ENCODE measurements around the gene ABCA6.
"Not testable (repeated sequence)": the region's sequence is repeated elsewhere in the genome, so short reads cannot be mapped to it uniquely, and the experiment has no call there.

ABCA6 gene

DNA sequence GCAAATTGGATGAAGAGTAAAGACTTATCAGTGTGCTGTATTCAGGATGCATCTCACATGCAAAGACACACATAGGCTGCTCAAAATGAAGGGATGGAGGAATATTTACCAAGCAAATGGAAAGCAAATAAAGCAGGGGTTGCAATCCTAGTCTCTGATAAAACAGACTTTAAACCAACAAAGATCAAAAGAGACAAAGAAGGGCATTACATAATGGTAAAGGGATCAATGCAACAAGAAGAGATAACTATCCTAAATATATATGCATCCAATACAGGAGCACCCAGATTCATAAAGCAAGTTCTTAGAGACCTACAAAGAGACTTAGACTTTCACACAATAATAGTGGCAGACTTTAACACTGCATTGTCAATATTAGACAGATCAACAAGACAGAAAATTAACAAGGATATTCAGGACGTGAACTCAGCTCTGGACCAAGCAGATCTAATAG is 68.9 kb downstream of the ABCA6 start:
- not testable (repeated sequence) for ATAC-seq (ENCODE audit: low read depth); H3K27me3 Mint-ChIP-seq; H3K27ac Mint-ChIP-seq; H3K4me3 Mint-ChIP-seq; DNase-seq (ENCODE audit: low spot score in 2 of 2)
- H3K9me3 Mint-ChIP-seq, result peaks cover 19% of the 10 kb centered on the region
- H3K36me3 Mint-ChIP-seq, result peaks cover 17% of the 10 kb centered on the region
- H3K4me1 Mint-ChIP-seq, result peaks cover 11% of the 10 kb centered on the region

DNA sequence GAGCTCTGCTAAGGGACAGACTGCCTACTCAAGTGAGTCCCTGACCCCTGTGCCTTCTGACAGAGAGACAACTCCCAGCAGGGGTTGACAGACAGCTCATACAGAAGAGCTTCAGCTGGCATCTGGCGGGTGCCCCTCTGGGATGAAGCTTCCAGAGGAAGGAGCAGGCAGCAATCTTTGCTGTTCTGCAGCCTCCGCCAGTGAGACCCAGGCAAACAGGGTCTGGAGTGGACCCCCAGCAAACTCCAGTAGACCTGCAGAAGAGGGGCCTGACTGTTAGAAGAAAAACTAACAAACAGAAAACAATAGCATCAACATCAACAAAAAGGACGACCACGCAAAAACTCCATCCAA is 70.5 kb downstream of the ABCA6 start:
- ATAC-seq (ENCODE audit: low read depth); H3K27me3 Mint-ChIP-seq; DNase-seq (ENCODE audit: low spot score in 2 of 2); H3K4me3 Mint-ChIP-seq: not testable (repeated sequence)
- H3K27ac Mint-ChIP-seq, result peak overlapping the region; percentile 81
- H3K36me3 Mint-ChIP-seq, result peaks cover 17% of the 10 kb centered on the region
- H3K4me1 Mint-ChIP-seq, result peaks cover 17% of the 10 kb centered on the region
- peaks cover 17% of the 10 kb centered on the region for H3K9me3 Mint-ChIP-seq

DNA sequence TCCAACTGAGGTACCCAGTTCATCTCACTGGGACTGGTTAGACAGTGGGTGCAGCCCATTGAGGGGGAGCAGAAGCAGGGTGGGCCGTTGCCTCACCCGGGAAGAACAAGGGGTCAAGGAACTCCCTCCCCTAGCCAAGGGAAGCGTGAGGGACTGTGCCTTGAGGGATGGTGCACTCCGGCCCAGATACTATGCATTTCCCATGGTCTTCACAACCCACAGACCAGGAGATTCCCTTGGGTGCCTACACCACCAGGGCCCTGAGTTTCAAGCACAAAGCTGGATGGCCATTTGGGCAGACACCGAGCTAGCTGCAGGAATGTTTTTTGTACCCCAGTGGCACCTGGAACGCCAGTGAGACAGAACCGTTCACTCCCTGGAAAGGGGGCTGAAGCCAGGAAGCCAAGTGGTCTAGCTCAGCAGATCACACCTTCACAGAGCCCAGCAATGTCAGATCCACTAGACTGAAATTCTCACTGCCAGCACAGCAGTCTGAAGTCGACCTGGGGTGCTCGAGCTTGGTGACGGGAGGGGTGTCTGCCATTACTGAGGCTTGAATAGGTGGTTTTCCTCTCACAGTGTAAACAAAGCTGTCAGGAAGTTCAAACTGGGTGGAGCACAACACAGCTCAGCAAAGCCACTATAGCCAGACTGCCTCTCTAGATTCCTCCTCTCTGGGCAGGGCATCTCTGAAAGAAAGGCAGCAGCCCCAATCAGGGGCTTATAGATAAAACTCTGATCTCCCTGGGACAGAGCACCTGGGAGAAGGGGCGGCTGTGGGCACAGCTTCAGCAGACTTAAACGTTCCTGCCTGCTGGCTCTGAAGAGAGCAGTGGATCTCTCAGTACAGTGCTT is 71.1 kb downstream of the ABCA6 start:
- DNase-seq (ENCODE audit: low spot score in 2 of 2); H3K27me3 Mint-ChIP-seq: not testable (repeated sequence)
- Mint-ChIP-seq H3K36me3 (peaks cover 17% of the 10 kb centered on the region), H3K4me1 (peaks cover 17% of the 10 kb centered on the region), H3K4me3 (peak overlapping the region; percentile 63), H3K9me3 (peaks cover 17% of the 10 kb centered on the region), H3K27ac (peak overlapping the region; percentile 81)
- ATAC-seq (ENCODE audit: low read depth), result peak; percentile 49

DNA sequence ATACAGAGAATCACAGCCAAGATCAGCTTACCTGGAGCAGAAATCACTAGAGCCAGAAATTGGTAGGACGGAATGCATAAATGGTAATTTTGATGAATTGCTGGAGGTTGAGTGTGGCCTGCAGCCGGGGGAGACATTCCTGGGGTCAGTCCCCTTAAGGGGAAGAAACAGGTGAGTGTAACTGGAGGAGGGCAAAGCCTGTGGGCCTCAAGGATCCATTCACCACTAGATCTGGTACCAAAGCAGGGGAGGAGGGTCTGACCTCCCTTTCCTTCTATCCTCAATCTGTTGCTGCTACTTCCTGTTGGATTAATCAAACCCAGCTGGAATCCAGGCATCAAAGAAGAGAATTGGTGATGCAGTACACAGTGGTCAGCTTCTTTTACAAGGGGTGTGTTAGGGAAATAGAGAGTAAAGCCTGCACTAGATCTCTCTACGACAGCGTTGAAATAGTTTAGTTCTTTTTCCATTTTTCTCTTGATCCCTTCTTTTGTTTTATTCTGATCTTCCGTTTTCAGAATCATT is 72.4 kb downstream of the ABCA6 start:
- DNase-seq (ENCODE audit: low spot score in 2 of 2) (no peak), ATAC-seq (ENCODE audit: low read depth) (no peak)
- H3K9me3 Mint-ChIP-seq, result peaks cover 16% of the 10 kb centered on the region
- peaks cover 17% of the 10 kb centered on the region for H3K36me3 Mint-ChIP-seq
- peaks cover 17% of the 10 kb centered on the region for H3K4me1 Mint-ChIP-seq
- no peaks in the 10 kb centered on the region for H3K27me3 Mint-ChIP-seq
- no peak overlapping the region for H3K4me3 Mint-ChIP-seq
- no peak overlapping the region for H3K27ac Mint-ChIP-seq

DNA sequence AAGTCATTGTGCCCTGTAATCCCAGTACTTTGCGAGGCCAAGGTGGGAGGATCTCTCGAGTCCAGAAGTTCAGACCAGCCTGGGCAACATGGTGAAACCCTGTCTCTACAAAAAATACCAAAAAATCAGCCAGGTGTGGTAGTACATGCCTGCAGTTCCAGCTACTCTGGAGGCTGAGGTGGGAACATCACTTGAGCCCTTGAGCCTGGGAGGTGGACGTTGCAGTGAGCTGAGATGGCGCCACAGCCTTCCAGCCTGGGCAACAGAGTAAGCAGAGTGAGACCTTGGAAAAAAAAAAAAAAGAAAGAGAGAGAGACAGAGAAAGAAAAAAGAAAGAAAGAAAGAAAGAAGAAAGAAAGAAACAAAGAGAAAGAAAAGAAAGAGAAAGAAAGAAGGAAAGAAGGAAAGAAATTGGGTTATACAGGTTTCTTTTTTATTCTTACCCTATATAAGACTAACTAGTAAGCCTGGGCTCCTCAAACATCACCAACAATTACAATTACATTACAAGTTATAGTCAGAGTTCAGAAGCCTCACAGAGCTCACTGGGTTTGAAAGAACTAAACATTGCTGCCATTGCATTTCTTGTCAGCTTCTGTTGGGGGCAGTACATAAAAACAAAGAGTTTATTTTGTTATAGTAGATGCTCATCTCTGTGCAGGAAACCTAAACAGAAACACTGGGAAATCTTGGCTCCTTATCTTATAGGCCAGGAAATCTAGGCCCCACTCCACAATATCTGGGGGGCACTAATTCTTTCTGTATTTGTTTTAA is 74.2 kb downstream of the ABCA6 start:
- peaks cover 19% of the 10 kb centered on the region for H3K4me1 Mint-ChIP-seq
- H3K36me3 Mint-ChIP-seq, result peaks cover 8% of the 10 kb centered on the region
- H3K9me3 Mint-ChIP-seq, result peaks cover 6% of the 10 kb centered on the region
- DNase-seq (ENCODE audit: low spot score in 2 of 2), result no peak
- no peak overlapping the region for H3K4me3 Mint-ChIP-seq
- ATAC-seq (ENCODE audit: low read depth), result no peak
- H3K27ac Mint-ChIP-seq, result no peak overlapping the region
- peaks cover 1% of the 10 kb centered on the region for H3K27me3 Mint-ChIP-seq

DNA sequence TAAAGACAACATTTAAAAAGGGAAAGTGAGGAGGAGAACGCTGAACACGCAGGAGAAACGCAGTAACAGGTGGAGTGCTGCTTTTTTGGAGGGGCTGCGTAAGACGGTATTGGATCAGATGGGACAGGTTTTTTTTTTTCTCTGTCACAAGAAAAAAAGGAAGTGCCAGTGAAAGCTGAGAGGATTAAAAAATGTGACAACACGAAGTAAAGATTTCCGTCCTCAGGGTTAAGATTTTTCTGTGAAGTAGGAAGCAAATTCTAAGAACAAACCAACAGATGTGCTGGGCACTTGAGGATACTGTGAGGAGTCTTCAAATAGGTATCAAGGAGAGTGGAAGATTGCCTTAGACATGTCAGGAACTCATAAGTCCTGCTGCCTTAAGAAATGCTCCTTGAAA is 75.2 kb downstream of the ABCA6 start:
- DNase-seq (ENCODE audit: low spot score in 2 of 2), result no peak
- peaks cover 1% of the 10 kb centered on the region for H3K27me3 Mint-ChIP-seq
- peak overlapping the region; percentile 54 for H3K4me3 Mint-ChIP-seq
- H3K36me3 Mint-ChIP-seq, result peaks cover 3% of the 10 kb centered on the region
- H3K9me3 Mint-ChIP-seq, result no peaks in the 10 kb centered on the region
- peaks cover 16% of the 10 kb centered on the region for H3K4me1 Mint-ChIP-seq
- peak overlapping the region; percentile 53 for H3K27ac Mint-ChIP-seq
- ATAC-seq (ENCODE audit: low read depth), result no peak

DNA sequence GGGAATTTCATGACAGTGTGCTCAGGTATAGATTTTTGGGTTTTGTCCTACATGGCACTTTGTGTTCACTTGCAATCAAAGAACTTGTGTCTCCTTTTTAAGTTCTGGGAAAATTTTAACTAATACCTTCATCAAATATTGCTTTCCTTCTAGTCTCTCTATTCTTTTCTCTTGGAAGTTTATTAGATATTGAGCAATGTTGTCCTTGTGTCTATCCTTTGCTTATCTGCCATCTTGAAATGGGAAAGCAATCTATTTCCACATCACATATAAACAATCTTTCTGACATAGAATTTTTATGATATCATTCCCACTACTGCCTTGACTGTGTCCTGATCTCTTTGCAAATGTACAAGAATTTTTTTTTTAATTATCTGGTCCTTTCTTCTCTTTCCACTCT is 76.6 kb downstream of the ABCA6 start:
- H3K27me3 Mint-ChIP-seq, result peaks cover 1% of the 10 kb centered on the region

DNA sequence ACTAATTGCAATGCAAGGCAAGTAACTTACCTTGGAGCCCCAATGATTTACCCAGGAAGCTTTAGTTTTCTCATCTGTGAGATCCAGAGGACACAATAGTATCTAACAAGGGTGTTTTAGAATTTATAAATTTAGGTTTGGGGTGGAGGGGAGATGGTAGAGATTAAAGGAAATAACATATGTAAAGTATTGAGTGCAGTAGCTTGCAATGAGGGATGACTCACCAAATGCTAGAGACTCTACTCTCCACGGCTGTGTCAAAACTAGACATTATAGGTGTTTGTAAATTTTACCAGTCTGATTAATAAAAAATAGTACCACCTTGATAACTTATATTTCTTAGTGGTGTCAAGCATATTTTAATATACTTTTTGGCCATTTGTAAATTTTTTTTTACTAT is 77.2 kb downstream of the ABCA6 start:
- DNase-seq (ENCODE audit: low spot score in 2 of 2), result no peak
- no peak overlapping the region for H3K4me3 Mint-ChIP-seq
- peaks cover 1% of the 10 kb centered on the region for H3K27me3 Mint-ChIP-seq
- ATAC-seq (ENCODE audit: low read depth), result no peak
- no peaks in the 10 kb centered on the region for H3K9me3 Mint-ChIP-seq
- H3K36me3 Mint-ChIP-seq, result peaks cover 2% of the 10 kb centered on the region
- H3K27ac Mint-ChIP-seq, result peak overlapping the region; percentile 12
- peaks cover 15% of the 10 kb centered on the region for H3K4me1 Mint-ChIP-seq

More for the DNA sequence above, 76.6 kb downstream of the ABCA6 start:
- DNase-seq (ENCODE audit: low spot score in 2 of 2) (no peak), ATAC-seq (ENCODE audit: low read depth) (no peak)
- Mint-ChIP-seq H3K4me3 (no peak overlapping the region), H3K36me3 (peaks cover 2% of the 10 kb centered on the region), H3K9me3 (no peaks in the 10 kb centered on the region), H3K27ac (no peak overlapping the region), H3K4me1 (peaks cover 15% of the 10 kb centered on the region)

DNA sequence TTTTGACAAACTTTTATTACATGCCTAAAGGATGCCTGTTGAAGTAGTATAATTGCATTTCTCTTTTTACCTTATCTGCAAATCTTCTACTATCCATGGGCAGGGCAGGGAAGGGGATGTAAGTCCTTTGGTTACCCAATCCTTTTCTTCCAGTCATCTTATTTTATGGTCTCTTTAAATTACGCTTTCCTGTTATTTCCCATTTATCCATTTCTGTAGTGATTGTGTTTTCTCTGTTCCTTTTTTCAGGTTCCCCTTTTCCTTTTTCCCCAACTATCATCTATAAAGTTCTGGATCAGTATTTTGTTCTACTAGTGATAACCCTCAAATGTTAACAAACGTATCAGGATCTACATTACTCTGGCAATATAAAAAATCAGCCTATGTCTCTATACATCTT is 77.7 kb downstream of the ABCA6 start:
- H3K4me1 Mint-ChIP-seq, result peaks cover 15% of the 10 kb centered on the region
- H3K27me3 Mint-ChIP-seq, result peaks cover 1% of the 10 kb centered on the region
- no peaks in the 10 kb centered on the region for H3K36me3 Mint-ChIP-seq
- ATAC-seq (ENCODE audit: low read depth), result no peak
- H3K27ac Mint-ChIP-seq, result peak overlapping the region; percentile 12
- no peaks in the 10 kb centered on the region for H3K9me3 Mint-ChIP-seq
- H3K4me3 Mint-ChIP-seq, result no peak overlapping the region
- DNase-seq (ENCODE audit: low spot score in 2 of 2), result no peak

DNA sequence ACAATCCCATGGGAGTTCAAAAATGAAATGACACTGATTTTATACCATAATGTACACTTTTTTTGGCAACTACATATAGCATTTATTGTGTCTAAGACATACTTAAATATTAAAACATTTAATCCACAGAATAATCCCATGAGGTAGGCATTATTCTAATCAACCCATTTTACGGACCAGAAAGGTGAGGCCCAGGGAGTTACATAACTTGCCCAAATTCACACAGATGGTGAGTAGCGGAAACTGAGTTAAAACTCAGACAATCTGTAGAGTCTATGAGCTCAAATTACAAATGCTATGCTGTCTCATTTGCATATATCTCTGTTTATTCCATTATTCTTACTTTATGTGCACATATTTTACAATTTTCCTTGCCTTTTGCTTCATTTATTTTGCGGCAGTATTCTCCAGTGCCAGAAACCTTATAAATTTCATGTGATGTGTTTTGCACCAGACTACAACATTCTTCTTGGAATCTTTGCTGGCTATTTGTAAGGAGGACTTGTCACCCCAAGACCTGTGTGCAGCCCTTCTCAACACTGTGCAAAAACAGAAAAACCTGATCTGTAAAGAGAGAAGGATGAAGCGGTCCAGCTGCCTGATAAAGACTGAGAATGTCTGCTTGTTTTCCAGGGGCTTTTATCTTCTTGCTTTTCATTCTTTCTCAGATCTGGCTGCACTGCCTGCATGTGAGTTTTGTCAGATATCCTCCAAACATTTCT is 78.7 kb downstream of the ABCA6 start:
- Mint-ChIP-seq H3K4me1 (peaks cover 13% of the 10 kb centered on the region), H3K36me3 (no peaks in the 10 kb centered on the region), H3K4me3 (no peak overlapping the region), H3K27me3 (peaks cover 1% of the 10 kb centered on the region), H3K27ac (no peak overlapping the region), H3K9me3 (no peaks in the 10 kb centered on the region)
- DNase-seq (ENCODE audit: low spot score in 2 of 2), result no peak
- ATAC-seq (ENCODE audit: low read depth), result no peak

DNA sequence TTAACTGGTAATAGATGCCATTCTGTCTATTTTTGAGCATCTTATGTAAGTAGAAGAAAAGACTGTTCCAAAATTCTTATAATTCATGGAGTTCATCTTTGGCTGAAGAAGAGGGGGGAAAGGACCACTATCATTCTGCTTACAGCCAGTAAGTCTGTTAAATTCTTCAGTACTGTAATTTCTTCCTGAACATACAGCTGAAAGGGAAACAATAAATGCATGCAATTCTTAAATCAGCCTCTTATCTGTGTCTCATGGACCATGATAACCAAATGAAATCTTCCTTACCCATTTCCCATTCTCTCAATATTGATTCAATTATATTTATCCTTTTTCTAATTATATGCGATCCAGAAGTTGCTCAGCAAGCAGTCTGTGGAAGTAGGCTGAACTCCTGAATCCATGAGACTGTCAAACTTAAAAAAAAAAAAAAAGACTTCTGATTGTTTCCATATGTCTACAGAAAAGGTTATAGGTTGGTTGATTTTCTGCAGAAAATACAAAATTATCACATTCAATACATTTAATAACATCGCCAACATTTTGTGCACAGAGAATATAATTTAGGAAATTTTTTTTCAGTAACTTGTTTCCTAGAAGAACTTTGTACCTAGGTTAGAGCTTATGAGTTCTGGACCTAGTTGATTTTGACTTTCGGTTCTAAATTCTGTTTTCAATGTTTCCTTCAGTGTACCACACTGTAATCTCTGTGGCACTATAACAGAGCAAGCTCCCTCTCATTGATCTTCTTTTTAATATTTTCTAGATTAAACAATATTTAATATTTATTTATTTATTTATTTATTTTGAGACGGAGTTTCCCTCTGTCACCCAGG is 79.8 kb downstream of the ABCA6 start:
- no peaks in the 10 kb centered on the region for H3K36me3 Mint-ChIP-seq
- ATAC-seq (ENCODE audit: low read depth) (no peak), DNase-seq (ENCODE audit: low spot score in 2 of 2) (no peak)
- H3K27ac Mint-ChIP-seq, result no peak overlapping the region
- H3K9me3 Mint-ChIP-seq, result no peaks in the 10 kb centered on the region
- H3K27me3 Mint-ChIP-seq, result peaks cover 1% of the 10 kb centered on the region
- peaks cover 11% of the 10 kb centered on the region for H3K4me1 Mint-ChIP-seq
- no peak overlapping the region for H3K4me3 Mint-ChIP-seq

DNA sequence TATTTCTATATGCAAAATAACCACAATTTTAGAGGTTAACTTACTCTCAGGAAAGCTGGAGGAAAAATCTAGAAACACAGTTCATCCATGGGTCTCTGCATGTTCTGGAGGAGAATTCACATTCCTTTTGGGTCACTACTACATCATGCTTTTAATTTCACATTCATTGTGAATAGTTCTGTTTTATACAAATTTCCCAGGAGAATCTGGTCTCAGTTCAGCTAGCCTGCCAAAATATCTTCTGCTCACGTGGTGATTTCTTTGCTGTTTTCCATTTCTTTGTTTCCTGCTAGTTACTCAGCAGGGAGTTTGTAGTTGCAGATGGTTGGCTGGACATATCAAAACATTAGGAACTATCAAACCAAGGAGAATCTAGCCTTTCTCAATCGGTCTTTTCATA is 80.9 kb downstream of the ABCA6 start, which contains the start of gene ABCA9:
Gene ABCA9 (minus strand): TSS at position 106 of the 400 bp plus-strand sequence. CDS start 9,801 bp downstream, outside the sequence.
- H3K4me1 Mint-ChIP-seq, result peaks cover 7% of the 10 kb centered on the region
- H3K9me3 Mint-ChIP-seq, result peaks cover 7% of the 10 kb centered on the region
- no peak within 1 kb of the TSS for H3K4me3 Mint-ChIP-seq
- H3K36me3 Mint-ChIP-seq, result peaks cover 6% of the 10 kb centered on the region
- DNase-seq (ENCODE audit: low spot score in 2 of 2) (no peak), ATAC-seq (ENCODE audit: low read depth) (no peak)
- H3K27me3 Mint-ChIP-seq, result peaks cover 1% of the 10 kb centered on the region
- H3K27ac Mint-ChIP-seq, result peak within 1 kb of the TSS; percentile 73
